Endometrial microvascular endothelial cells (primary cell): Measurements from ENCODE around the gene MS4A15. TPM values are rescaled to one million over a fixed set of nuclear protein-coding genes. Genes with fewer than 3 reads are reported as not detected.
"Not testable (repeated sequence)": the region's sequence is repeated elsewhere in the genome, so short reads cannot be mapped to it uniquely, and the experiment has no call there.

Source experiments
- in situ Hi-C: cut with HindIII; loops from 2 replicates; pipeline ENCODE4 v1.10.0; 2017; ENCODE audit warnings: low sequenced_read_pairs, low pct_unique_long_range_greater_than_20kb; ENCODE audit errors: inconsistent ontology term
- total RNA-seq: library from RNA; depleted of rRNA; stranded (reverse); fragments of >200 nt; gene quantifications from one replicate; pipeline ENCODE4 v1.2.3, GENCODE V29; 2015; ENCODE audit errors: inconsistent ontology term

The MS4A15 gene
- total RNA-seq, 1 donor from 2014 or later: not detected

GRCh38 chr11:60748821-60749220 is 7.8 kb upstream of the MS4A15 start:
- in situ Hi-C loops: no loop called here

GRCh38 chr11:60750911-60751310 is 5.8 kb upstream of the MS4A15 start:
- in situ Hi-C loops: no loop called here

DNA sequence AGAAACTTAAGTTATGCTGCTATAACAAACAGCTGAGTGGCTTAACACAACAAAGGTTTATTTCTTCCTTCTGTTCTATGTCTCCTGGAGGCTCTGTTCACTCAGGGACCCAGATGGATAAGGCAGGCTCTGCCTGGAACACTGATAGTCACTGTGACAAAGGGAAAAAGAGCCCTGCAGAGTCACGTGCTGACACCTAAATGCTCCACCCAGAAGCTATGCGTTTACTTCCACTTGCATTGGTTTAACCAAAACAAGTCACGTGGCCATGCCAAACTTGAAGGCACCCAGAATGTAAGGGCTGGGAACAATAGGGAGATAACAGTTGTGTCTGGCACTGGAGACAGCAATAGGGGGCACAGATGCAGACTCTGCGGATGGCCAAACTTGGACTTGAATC is 3.4 kb upstream of the MS4A15 start:
- in situ Hi-C loops: no loop called here

GRCh38 chr11:60754887-60755286 is 1.8 kb upstream of the MS4A15 start:
- in situ Hi-C loops: no loop called here

- in situ Hi-C loops: no loop called here
Measured at GRCh38 chr11:60757231-60757800, 649 bp downstream of the MS4A15 start.

- in situ Hi-C loops: not testable (repeated sequence)
Measured at GRCh38 chr11:60758671-60759070, 2.0 kb downstream of the MS4A15 start.

- in situ Hi-C loops: not testable (repeated sequence)
Measured at GRCh38 chr11:60759438-60760225, 3.0 kb downstream of the MS4A15 start.

DNA sequence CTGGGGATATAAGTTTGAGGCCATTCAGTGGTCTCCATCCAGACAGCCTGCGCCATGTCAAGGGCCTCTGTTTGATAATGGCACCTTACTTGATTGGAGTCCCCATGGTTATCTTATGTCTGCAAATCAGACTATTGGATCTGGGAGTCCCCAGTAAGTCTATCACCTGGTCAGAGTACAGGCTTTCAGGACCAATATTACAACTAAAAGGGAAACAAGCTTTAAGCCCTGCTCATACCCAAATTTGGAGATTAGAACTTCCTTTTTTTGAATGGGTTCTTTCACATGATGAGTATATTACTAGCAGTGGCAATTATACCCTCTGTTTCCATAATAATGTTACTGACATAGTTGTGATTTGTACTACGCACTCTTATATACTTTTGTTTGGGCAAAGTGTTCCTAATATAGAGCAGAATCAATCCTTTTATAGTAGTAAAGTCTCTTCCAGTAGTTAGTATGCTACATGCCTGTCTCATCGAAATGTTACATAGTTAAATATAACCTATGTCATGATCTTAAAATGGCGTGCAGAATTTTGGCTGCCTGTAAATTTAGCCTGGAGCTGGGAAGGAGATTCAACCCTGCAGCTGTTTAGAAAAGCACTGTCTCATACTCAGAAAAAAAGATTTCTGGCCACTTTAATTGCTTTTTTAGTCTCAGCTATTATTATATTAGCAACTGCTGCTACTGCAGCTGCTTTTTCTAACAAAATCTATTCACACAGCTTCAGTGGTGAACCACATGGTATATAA is 4.9 kb downstream of the MS4A15 start:
- in situ Hi-C loops: no loop called here

DNA sequence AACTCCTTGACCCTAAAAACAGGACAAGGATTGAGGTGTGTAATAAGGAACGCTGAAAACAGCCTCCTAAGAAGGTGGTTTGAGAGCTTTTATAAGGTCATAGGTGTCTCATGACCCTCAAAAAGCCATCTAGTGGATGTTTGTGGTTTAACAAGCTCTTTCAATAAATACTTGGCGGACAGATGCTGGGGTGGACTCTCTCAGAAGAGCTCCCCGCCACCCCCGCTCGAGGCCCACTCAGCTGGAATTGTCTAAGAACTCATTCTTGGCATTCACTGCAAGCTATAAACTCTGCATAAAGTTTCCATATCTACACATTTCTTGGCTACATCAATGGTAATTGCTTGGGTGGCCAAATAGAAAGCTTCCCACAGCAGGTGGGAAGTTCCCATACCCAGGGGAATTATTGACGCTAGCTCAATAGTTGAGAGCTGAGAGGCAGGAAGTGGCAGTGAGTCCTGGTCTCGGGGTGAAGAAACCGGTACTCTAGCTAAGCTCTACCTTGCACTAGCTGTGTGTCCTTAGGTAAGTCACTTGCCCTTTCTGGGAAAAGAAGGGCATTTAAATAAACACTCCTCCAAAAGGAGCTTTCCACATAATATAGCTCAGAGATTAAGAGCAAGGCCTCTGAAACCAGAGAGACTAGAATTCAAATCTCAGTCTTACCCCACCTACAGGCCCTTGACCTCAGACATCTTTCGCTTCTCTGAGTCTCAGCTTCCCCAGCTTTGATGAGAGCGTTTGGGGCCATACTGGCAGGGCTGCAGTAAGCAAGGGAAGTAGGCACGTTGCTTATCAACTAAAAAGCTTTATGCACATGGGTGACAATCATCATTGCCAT is 6.4 kb downstream of the MS4A15 start:
- in situ Hi-C loops: no loop called here

GRCh38 chr11:60763692-60764369 is 7.2 kb downstream of the MS4A15 start:
- in situ Hi-C loops: no loop called here

- in situ Hi-C loops: no loop called here
Measured at GRCh38 chr11:60764879-60765278, 8.2 kb downstream of the MS4A15 start.

DNA sequence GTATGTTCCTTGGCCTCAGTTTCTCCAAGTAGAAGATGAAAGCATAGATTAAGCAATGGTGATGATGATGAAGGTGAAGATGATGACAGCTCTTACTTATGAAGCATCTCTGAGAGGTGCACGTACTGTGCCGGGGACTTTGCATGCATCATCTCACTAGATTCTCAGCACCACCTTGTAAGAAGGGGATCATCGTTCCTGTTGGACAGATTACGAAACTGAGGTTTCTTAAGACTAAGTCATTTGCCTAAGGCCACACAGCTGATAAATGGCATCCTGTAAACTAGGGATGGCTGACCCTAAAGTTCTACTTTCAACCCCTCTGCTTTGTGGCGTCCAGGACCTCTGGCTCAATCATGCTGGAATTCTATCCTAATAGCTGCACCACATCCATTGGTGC is 8.7 kb downstream of the MS4A15 start:
- in situ Hi-C loops: no loop called here

- in situ Hi-C loops: no loop called here
Measured at GRCh38 chr11:60766547-60766946, 9.9 kb downstream of the MS4A15 start.

- in situ Hi-C loops: no loop called here
Measured at GRCh38 chr11:60767388-60767811, 10.7 kb downstream of the MS4A15 start.

DNA sequence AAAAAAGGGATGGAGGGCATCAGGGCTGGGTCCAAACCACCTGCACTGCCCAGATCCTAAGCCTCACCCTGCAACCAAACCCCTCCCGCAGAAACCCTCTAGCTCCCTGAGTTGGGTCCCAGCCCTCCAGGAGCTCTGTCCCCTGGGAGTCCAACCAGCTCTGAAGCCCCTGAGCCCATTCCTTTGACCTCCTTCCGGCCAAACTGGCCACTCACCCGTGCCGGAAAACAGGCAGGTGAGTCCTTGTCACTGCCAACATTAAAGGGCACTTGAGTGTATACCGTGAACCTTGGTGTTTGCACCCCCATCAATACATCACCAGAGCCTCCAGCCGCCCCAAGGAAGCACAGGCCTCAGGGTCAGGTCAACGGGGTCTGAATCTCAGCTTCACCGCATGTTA is 11.5 kb downstream of the MS4A15 start:
- in situ Hi-C loops: no loop called here

DNA sequence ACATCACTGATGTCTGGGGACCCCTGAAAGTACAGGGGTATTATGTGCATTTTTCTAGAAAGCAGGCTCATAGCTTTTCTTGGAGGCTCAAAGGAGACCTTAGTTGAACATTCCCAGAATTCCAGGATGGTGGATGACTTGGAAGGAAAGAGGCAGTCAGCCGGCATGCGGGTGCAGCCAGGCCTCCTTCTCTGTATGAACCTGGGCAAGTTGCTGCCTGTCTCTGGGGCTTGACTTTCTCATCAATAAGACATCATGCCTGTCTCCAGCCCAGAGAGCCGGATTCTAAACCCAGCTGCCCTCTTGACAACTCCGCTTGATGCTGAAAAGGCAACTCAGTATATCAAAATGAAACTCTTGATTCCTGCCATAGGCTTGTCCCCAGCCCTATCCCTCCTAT is 12.6 kb downstream of the MS4A15 start:
- in situ Hi-C loops: no loop called here

DNA sequence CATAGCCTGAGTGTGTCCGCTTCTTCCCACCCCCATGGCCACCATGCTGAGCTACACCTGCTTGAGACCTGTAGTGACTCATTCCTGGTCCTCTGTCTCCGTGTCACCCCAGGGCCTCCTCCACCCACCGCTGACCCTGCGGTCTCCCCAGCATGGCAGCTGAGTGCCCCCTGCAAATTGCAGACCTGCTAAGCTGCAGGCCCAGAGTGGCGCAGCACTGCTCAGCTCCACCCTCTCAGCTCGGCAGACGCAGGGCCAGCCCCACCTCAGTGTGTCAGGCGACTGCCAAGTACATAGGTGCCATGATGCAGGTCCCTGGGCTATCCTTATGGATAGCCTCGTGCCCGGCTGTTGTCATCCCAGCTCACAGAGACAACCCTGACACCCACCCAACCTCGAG is 13.1 kb downstream of the MS4A15 start:
- in situ Hi-C loops: no loop called here

- in situ Hi-C loops: no loop called here
Measured at GRCh38 chr11:60771146-60771545, 14.5 kb downstream of the MS4A15 start.
